GM19351 (cell line): Measurements from ENCODE around the gene GNAT1.

Experiments used
- ATAC-seq: cut with Tn5 transposase; IDR thresholded peaks from one replicate; pipeline ENCODE4 v1.9.1; 2021; ENCODE audit warnings: mild to moderate bottlenecking, moderate library complexity; ENCODE audit not compliant: unreplicated experiment

GNAT1 gene

DNA sequence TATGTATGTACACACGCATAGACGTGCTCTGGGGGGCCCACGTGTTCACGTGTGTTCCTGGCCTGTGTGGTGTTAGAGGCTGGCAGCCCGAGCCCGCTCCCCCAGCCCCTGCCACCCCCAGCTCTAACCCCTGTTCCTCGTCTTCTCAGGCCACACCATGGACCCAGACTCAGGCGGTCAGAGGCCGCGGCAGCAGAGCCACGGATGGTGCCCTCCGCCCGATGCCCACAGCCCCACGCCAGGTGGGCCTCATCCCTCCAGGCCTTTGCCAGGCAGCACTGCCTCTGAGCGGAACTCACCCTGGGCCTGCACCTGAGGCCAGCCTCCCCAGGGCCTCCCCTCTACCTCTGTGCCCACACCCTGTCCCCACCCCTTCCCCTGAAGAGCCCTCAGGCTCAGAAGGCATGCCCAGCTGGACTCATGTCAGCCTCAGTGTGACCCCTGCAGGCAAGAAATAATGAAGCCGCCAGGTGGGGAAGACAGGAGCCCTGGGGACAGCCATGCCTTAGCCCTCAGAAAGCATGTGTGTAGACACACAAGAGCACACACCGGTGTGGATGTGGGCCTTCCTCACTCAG lies 16.4 kb upstream of the GNAT1 start:
- no peak for ATAC-seq

DNA sequence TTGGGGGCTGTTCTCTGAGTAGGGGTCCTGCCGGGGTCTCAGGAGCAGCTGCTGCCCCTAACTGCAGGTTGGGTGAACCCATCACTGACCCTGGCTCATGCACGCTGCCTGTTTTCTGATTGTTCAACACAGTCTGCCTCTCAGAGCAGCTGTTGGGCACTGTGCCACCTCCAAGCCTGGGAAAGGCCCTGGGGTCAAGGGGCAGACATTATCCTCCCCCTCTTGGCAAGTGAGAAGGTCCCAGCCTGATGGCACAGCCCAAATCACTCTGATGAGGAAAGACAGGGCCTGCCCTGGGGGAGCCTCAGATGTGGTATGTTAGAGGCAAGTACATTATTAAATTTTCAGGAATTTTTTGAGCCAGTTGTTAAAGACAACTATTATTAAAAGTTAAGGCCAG lies 14.1 kb upstream of the GNAT1 start:
- no peak for ATAC-seq

DNA sequence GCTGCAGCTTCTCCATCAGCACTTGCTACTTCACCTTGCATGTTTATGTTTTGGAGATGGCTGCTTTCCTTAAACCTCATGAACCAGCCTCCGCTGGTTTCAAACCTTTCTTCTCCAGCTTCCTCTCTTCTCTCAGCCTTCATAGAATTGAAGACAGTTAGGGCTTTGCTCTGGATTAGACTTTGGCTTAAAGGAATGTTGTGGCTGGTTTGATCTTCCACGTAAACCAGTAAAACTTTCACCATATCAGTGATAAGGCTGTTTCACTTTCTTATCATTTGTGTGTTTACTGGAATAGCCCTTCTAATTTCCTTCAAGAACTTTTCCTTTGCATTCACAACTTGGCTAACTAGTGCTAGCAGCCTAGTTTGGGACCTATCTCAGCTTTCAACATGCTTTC lies 11.7 kb upstream of the GNAT1 start:
- no peak for ATAC-seq

DNA sequence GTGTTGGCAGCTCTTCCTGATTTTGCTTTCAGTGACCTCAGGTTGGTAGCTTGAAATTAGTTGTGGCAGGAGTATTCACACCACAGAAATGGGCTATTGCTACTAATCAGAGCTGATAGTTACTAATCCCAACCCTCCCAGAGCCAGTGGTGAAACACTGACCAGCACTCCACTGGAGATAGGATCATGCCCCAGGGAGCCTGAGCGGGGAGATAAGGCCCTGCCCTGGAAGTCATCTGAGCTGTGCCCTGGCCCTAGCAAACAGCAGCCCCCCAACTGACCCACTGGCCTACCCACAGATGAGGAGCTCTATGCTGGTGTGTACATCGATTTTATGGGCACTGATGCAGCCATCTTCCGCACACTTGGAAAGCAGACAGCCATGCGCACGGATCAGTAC lies 9.4 kb upstream of the GNAT1 start:
- no peak for ATAC-seq

DNA sequence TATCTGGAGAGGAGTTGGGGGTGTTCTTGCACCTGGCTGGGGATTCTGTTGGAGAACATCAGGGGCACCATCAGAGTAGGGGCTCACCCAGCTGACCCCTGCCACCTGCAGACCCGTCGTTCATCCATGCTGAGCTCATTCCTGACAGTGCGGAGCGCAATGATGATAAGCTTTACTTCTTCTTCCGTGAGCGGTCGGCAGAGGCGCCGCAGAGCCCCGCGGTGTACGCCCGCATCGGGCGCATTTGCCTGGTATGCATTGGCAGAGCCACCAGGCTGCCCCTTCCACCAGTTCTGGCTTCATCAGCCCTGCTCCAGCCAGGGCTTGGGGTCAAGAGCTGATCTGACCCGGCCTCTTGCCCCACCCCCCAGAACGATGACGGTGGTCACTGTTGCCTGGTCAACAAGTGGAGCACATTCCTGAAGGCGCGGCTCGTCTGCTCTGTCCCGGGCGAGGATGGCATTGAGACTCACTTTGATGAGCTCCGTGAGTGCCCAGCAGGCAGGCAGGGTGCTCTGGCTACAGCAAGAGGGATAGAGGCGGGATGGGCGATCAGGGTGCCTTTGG lies 8.8 kb upstream of the GNAT1 start:
- ATAC-seq: no peak

DNA sequence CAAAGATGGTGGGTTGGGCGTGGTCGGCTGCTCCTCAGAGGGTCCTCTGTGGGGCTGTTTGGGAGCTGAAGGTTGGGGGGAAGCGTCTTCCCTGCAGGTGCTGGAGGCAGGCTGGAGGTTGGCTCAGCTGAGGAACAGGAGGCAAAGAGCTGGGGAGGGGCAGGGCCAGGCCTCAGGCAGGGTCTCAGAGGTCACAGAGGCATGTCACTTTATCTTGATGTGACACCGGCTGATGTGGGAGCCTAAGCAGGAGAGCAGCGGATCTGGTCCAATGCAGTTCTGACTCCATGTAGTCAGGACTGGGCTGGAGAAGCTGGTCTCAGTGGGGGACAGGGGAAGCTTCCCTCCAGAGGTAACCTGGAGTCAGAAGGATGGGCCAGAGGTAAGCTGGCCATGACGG lies 7.7 kb upstream of the GNAT1 start:
- ATAC-seq: no peak

DNA sequence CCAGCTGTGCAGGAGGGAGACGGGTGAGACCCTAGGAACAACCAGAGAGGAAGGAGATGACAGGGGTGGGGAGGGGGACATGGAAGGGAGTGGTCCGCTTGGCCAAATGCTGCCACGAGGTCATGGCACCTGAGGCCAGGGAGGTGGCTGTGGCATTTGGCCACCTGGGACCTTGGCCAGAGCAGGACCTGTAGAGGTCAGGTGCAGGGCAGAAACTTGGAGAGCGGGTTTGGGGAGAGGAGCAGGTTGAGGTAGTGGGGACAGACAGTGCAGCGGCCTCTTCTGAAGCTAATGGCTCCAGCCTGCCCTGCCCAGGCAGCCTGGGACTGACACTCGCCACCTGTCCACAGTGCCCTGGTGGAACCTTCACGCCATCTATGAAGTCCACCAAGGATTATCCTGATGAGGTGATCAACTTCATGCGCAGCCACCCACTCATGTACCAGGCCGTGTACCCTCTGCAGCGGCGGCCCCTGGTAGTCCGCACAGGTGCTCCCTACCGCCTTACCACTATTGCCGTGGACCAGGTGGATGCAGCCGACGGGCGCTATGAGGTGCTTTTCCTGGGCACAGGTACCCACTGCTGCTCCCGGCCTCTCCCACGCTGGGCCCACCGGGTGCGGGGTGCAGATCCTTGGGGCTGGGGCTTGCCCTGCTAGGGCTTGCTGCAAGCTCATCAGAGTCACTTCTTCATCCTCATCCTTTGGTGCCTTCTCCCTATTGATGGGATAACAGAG lies 7.0 kb upstream of the GNAT1 start:
- ATAC-seq: no peak

DNA sequence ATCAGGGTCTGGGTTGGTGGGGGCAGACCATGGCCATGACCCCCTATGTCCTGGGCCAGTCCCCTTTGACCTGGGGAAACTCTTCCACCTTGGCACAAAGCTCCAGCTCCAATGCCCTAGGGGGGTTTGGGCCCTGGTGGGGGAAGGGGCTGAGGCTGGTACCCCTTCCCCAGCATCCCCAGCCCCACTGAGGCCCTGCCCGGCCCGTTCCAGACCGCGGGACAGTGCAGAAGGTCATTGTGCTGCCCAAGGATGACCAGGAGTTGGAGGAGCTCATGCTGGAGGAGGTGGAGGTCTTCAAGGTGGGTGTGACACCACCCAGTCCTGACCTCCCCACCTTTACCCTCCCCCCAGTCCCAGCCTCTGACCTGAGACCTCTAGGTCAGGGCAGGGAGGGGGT lies 6.2 kb upstream of the GNAT1 start:
- ATAC-seq: no peak

DNA sequence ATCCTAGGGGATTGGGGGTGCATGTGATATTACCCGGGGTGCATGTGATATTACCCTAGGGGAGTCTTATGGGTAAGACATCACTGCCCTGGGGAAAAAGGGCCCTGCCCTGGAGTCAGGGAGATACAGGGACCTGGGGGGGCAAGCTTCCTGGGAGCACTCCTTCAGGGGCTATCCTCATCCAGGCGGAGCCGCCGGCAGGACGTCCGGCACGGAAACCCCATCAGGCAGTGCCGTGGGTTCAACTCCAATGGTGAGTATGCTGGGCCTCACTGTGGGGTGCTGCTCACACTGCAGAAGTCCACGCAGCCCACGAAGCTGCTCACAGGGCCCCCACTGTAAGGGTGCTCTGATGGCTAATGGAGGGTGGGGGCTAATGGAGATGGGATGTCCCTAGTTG lies 5.3 kb upstream of the GNAT1 start:
- ATAC-seq: no peak

DNA sequence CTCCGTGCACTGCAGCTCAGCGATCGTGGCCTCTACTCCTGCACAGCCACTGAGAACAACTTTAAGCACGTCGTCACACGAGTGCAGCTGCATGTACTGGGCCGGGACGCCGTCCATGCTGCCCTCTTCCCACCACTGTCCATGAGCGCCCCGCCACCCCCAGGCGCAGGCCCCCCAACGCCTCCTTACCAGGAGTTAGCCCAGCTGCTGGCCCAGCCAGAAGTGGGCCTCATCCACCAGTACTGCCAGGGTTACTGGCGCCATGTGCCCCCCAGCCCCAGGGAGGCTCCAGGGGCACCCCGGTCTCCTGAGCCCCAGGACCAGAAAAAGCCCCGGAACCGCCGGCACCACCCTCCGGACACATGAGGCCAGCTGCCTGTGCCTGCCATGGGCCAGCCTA lies 3.7 kb upstream of the GNAT1 start:
- ATAC-seq: no peak

DNA sequence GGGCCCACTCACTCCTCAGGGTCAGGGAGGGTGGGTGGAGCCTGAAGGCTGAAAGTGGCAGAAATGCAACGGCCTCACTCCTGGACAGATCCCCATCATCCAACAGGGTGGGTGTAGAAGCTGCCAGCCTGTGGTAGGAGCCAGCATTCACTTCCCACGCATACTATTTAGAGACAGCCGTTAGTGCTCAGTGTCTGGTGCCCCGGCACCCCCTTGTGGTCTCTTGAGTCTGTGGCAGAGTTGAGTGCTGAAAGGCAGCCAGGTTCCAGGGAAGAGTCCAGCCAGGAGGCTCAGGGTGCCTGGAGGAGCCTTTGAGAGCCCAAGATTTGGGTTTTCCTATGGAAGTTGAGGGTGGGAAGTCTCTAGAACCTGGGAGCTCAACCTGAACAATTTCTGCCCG lies 2.1 kb upstream of the GNAT1 start:
- ATAC-seq: peak; percentile 54

DNA sequence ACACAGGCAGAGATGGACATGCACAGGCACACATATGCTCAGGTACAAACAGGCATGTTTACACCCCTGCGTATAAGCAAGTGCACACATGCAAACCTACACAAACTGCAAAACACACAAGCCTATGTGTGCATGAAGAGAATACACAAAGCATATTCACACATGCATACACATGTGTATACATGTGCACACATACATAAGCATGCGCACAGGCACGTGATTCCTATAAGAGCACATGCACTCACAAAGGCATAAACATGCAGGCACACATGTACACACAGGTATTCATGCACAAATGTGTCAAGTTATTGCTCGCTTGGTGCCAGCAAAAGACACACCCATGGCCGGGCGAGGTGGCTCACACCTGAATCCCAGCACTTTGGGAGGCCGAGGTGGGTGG lies 1.4 kb upstream of the GNAT1 start:
- ATAC-seq: no peak

DNA sequence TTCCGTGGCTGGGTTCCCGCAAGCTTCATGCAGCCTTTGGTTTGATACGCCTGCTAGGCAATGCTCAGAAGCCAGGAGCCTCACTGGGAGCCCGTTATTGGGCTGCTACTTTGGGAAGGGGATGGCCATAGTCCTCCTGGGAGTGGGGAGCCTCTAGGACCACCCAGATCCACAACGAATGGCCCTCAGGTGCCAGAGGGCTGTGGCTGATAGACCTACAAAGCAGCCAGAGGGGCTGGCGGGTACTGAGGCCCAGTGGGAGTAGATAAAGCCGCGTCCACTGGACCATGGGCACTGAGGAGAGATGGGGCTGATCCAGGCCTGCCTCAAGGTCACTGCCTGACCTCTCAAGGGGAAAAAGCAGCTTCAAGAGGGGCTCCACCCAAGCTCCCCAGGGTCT lies 714 bp downstream of the GNAT1 start:
- ATAC-seq: no peak

DNA sequence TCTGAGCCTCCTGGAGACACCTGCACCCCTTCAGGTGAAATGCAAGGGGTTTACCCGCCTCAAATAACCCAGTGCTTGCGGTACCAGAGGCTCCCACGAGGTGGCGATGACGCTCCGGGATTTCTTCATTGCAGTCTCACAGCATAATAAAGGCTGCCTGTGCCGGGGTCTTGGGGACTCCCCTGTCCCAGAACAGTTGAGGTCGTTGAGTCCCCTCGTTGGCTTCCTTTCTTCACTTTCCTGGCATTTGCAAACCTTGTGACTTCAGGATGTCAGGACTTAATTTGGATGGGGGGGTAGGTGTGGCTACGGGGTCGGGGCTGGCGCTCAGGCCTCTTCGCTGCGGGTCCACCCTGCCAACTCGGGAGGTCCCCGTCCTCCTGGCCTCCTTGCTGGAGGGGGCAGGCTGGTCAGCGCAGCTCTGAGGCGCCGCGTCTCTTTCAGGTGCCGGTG lies 1.3 kb downstream of the GNAT1 start:
- ATAC-seq: no peak

DNA sequence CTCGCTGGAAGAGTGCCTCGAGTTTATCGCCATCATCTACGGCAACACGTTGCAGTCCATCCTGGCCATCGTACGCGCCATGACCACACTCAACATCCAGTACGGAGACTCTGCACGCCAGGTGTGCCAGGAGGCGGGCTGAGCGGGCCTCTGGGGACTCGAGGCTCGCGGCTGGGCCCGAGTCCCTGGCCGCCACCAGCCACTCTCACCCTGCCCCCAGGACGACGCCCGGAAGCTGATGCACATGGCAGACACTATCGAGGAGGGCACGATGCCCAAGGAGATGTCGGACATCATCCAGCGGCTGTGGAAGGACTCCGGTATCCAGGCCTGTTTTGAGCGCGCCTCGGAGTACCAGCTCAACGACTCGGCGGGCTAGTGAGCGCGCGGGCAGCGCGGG lies 1.9 kb downstream of the GNAT1 start:
- no peak for ATAC-seq

DNA sequence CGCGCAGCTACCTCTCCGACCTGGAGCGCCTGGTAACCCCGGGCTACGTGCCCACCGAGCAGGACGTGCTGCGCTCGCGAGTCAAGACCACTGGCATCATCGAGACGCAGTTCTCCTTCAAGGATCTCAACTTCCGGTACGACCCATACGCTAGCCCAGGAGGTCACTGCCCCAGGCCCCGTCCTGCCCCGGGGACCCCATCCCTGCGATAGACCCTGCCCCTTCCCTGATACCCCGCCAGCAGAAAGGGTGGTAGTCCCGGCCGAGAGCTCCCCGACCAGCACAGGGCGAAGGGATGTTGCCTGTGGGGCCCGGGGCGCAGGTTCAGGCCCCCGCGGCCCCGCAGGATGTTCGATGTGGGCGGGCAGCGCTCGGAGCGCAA lies 2.3 kb downstream of the GNAT1 start:
- ATAC-seq: no peak

DNA sequence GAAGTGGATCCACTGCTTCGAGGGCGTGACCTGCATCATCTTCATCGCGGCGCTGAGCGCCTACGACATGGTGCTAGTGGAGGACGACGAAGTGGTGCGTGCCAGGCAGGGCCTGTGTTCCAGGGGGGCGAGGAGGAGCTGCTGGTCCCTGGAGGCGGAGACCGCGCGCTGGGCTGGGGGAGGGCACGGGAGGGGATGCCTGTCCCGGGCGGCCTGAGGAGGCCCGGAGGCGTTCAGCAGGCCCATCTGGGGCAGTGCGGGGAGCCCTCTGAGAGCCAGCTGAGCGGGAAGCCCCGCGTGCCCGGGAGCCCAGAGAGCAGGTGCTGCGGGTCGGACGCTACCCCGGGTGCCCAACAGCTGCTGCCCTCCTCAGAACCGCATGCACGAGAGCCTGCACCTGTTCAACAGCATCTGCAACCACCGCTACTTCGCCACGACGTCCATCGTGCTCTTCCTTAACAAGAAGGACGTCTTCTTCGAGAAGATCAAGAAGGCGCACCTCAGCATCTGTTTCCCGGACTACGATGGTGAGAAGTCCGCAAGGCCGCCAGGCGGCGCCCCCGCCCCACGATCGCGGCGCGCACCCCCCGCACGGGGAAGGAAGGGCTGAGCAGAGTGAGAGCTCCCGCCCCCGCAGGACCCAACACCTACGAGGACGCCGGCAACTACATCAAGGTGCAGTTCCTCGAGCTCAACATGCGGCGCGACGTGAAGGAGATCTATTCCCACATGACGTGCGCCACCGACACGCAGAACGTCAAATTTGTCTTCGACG lies 2.9 kb downstream of the GNAT1 start:
- no peak for ATAC-seq

DNA sequence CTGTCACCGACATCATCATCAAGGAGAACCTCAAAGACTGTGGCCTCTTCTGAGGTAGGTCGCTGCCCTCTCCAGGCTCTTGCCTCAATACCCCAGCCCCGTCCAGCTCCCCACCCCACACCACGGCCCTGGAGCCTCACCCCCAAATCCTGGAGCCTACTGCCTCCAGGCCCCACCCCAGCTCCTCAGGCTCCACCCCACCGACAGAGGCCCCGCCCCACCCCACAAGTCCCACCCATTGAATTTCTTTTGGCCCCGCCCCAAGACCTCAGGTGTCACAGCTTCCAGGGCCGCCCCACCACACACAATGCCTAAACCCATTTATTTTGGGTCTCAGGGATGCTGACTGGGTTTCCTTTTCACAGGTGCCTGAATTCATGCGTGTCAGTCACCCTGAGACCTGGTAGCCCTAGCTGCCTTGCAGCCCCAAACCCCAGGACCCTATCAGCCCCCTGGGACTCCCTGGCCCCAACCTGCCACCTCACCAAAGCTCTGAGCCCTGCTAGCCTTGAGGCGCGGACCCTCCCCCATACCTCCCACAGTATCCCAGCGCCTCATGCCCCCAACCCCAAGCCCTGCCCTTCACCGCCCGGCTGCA lies 3.6 kb downstream of the GNAT1 start:
- ATAC-seq: no peak

DNA sequence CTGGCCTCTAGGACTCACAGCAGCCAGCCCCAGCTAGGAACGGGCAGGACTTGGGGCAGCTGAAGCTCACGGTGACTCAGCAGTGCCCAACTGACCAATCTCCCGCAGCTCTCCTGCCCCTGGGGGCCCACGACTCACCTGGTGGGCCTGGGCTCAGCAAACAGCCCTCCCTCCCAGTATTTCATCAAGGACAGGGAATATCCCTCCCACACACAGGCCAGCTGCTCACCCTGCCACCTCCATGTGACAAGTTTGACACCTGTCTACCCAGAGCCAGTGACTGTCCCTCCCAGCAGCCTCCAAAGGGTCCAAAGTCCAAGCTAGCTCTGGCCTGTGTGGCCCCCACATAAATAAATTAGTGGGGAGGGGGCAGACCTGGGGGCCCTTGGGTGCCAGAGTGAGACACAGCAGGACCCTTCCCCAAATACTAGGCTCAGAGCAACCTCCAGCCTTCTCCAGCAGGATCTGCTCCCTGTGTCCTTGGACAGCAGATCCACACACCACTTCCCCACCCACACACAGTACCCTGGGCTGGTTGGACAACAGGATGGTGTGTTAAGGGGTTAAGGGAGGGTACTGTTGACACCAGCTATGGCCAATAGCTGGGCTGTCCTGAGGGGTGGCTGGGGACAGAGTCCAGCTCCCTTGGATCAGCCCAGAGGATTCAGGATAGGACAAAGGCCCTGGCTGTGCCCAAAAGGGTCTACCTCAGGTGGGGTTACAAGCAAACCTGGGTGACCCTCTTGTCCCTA lies 4.3 kb downstream of the GNAT1 start:
- ATAC-seq: no peak

DNA sequence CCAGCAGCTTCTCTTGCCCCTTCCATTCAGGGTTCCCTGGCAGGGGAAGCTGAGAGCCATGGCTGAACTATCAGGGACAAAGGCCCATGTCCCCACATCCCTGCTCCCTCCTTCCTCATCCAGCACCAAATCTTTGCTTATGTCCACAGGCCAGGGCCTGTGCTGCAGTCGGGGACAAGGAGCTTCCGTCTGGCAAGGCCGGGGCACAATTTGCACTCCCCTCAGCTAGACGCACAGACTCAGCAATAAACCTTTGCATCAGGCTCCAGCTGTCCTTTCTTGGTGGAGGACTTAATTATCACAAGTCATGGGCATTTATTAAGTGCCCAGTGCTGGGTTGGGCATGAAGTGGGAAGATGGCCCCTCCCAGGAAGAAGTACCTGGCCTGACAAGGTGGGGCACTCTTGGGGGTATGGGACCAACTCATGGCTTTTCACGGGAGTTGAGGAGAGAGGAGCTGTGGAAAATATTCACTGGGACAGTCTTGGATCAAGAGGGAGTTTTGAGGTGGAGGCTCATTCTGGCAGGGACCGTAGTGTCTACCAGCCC lies 4.9 kb downstream of the GNAT1 start:
- no peak for ATAC-seq
